ENCODE data around the gene MAP2K5.

DNA sequence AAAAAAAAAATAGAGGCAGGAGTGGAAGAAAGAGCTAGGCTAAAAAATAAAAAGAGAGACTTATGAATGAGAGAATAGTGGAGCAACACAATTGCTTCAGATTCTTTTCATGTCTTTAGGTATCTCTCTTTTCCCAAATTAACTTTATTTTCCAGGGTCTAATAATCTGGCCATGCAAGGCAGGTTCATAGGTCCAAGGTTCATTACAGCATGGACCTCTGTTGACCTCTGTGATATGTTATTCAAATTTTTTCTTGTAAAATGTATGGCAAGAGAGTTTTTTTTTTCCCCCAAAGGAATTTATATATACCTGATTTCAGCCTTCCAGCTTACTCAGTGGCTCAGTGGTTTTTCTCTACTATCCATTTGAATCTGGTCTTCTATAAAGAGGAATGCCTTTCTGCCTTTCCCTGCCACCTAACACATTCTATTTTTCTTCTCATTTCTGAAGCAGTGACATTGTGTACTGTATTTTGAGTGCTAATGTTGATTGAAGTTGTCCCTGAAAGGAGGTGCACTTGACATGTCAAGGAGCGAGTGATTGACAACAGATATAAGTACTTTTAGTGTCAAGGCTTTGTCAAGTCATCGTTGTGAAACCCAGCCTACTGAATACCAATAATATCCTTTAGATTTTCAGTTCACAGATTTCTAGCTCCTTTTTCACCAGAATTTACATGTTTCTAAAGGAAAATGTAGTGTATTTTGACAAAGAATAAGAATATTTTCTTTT is 118.5 kb downstream of the MAP2K5 start:
- TF ChIP-seq GATA3 (IDR thresholded peaks at IDR 0.05; ENCODE audit: low read depth, low read length), result no peak
- no peak for TF ChIP-seq GATA2 (IDR thresholded peaks at IDR 0.05; ENCODE audit: low read depth, low read length)

All from SH-SY5Y (cell line).